Smooth muscle cell of the brain vasculature (primary cell): ENCODE measurements around the gene RTN4RL1.

Experiments
- DNase-seq: peaks from one replicate; pipeline ENCODE4 v3.0.0-alpha.2; 2012; ENCODE audit warnings: low read depth, low spot score

Gene RTN4RL1

DNA sequence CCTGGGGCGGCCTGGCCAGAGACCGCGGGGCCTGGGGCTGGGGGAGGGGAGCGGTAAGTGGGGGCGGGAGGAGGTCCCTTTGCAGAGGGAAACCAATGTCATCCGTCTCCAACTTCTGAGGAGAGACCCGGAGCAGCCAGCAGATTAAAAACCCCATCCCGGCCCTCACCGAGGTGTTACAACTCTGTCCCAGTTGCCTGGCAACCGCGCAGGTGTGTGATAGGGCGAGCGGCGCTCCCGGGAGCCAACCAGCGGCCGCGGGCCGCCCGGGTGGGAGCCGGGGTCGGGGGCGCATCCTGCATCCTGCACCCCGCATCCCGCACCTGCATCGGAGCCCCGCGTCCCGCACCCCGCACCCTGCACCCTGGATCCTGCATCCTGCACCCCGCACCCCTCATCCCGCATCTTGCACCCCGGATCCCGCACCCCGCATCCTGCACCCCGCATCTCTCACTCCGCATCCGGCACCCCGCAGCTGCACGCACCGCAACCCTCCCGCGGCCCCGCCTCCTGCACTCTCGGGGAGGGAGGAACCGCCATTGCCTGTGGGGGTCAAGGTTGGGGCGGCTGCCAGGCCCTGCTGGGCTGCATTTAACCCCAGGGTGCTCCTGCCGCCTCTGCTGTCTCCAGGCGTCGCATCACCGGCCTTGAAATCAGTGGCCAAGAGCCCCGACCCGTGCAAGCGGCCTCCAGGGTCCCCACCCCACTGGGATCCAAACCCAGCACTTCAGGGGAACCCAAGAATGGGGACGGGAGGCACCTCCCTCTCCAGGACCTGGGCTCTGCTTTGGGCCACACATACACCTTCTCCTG lies 47.3 kb downstream of the RTN4RL1 start:
- DNase-seq = no peak

DNA sequence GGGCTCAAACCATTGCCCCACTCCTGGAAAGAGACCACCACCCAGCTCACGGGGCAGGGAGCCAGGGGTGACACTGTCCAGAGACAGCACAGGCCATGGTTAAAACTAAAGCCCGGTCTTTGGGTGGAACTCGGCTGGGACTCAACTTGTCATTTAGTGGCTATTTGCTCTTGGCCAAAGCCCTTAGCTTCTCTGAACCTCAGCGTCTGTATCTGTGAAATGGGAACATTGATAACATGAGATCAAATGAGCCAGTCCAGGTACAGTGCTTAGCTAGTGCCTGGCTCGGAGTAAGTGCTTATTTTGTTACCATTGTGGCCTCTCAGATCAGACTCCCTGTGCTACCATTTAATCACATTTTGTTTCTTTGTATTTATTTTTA lies 48.5 kb downstream of the RTN4RL1 start:
- no peak for DNase-seq

DNA sequence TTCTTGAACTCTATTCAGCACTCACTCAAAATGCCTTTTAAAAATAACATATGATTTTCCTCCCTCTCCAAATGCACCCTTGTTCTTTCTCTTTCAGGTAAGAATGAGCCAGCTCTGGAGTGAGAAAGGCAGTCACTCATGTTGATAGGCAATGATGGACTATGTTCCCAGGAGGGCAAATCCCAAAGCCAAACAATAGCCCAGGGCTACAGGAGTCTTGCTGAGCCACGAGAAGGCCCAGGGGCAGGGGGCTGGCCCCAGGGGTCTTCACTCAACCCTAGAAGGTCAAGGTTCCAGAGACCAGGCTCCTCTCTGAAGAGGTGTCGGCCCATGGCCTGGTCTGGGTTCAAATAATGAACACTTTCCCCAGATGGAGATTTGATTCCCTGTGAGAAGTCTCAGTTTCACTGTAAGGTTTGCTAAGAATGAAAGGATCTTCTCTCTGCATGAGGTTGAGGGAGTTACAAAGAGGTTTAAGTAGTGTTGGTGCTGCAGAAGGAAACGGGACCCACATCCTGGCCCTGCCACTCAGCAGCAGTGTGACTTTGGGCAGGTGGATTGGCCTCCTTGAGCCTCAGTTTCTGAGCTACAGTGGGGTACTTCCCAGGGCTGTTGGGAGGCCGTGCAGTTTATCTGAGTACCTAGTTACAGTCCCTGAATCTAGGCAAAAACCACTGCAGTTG lies 49.0 kb downstream of the RTN4RL1 start:
- no peak for DNase-seq

DNA sequence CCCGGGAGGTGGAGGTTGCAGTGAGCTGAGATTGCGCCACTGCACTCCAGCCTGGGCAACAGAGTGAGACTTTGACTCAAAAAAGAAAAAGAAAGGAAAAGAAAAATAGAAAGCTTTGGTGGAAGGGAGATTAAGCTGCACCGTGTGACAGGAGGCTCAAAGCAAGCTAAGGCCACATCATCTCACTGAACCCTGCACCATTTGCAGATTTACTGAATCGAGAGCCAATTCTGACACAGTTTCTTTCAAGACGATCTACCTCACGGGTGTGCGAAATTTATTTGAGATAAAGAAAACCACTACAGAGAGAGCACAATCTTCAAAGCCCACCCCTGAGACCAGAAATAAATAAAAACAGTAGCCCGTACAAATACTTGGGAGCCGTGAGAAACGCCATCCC lies 49.6 kb downstream of the RTN4RL1 start:
- no peak for DNase-seq

DNA sequence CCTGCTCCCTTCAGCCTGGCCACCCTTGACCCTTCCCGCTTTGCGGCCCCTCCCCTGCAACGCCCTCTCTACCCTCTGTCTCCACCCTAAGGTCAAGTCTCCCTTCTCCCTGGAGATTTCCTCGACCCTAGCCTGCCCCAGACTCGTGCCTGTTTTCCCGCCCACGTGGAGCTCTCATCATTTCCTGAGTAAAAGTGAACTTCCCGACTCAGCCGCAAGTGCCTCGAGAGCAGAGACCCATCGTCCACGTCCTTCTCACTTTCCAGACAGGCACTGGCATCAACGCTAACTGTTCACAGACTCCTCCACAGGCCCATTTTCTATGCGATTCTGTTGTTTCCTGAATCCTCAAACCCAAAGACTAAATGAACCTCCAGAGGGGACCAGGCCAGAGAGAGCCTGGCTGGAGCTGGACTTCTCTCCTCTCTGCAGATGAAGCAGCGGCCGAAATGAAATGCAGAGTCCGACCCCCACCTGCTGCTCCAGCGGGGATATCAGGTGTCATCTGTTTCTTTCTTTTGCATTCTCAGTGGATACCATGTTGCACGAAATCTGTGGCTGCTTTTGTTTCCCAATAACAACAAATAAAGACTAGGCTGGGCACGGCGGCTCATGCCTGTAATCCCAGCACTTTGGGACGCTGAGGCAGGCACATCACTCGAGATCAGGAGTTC lies 52.5 kb downstream of the RTN4RL1 start:
- no peak for DNase-seq

DNA sequence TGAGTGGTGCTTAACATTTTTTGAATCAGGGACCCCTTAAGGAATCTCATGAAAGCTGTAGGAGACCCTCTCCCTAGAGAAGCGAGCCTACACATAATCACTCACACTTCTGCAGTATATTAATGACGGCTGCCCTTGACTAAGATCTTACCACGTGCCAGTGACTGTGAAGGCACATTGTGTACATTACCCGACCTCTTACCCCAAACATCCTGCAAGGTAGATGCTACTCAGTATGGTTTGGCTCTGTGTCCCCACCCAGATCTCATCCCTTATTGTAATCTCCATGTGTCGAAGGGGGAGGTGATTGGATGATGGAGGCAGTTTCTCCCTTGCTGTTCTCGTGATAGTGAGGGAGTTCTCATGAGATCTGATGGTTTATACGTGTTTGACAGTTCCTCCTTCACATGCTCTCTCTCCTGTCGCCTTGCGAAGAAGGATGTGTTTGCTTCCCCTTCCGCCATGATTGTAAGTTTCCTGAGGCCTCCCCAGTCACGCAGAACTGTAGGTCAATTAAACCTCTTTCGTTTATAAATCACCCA lies 54.2 kb downstream of the RTN4RL1 start:
- no peak for DNase-seq

DNA sequence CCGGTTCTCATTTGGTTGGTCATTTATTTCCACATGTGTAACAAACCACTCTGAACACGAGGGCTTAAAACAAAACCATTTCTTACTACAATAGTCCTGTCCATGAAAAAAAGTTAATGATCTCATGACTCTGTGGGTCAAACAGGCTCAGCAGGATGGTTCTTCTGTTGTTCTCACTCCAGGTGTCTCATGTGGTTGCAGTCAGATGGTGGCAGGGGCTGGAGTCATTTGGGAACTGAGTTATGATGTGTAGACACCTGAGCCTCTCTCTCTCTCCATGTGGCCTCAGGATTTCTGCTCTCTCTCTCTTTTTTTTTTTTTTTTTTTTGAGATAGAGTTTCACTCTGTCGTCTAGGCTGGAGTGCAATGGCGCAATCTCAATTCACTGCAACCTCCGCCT lies 55.4 kb downstream of the RTN4RL1 start:
- no peak for DNase-seq

DNA sequence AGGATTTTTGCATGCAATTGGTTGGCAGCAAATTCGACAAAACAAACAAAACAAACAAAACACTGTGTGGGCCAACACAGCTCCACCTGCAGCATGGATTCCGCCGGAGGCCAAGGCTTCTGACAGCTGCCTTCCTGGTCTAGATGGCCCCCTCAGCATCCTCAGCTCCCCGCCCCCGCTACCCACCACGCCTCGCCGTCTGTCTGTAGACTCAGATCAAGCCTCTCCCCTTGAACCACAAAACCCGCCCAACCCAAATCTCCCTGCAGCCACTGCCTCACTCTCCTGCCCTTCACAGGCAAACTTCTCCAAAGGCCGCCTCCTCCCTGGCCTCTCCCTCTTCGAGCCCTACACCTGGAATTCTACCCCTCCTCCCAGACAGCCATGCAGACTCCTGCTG lies 57.9 kb downstream of the RTN4RL1 start:
- DNase-seq = no peak

DNA sequence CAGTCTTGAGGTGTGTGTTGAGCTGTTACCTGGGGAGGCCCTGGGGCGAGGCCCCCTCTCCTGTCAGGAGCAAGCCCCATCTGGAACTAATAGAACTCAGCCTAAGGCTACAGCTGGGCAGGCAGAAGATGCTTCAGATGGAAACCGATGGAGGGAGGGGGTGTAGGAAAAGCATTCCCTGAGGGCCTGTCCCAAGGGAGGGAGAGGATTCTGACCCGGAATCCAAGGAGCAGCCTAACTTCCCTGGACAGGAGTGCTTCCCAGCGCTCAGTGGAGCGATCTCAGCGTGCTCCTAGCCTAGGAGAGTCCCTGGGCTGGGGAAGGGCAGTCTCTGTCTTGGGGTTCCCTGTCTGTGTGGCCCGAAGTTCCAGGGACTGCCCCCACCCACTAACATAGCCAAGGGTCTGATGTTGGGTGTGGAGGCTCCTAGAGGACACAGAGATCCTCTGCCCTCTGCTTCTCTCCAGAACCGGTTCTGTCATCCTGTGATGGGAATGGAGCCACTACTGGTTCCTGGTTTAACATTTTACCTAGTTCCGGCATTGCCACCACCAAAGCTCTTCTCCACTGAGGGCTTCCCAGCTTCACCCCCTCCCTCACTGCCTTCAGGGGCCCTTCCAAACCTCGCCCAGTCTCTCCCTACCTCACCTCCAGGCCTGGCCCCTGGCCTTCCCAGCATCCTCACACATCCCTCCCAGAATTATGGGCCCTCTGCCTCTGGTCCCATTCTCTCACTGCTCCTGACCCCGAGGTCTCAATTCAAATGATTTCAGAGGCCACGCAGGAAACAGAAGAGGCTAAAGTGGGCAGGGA lies 58.7 kb downstream of the RTN4RL1 start:
- no peak for DNase-seq

DNA sequence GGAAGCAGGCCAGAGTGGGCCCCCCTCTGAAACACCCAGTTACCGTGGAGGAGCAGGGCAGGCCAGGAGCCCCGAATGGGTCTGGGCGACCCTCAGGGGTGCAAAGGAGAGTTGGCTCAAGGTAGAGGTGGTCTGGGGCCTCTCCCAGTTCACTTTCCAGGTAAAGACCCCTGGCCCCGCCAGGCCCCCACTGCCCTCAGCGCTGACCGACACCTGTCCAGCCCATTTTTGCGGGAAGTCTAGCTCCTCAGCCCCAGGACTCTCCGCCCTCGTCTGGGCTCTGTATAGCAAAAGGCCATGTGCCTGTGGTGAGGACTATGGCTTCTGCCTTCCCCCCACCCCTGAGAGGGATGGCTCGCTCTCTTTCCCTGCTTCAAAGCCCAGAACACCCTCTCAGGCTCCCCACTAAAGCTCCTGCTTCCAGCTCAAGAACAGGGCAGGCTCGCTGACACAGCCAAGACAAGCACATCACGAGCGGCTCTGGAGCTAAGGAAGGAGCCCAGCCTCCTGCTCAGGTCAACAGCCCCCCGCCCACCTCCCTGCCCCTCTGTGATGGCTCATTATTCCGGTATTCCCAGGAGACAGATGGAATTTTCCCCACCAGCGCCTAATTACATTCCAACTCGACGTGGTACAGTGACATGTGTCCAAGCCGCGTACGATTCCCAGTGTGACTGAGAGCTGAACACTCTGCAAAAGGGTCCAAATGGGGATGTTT lies 59.4 kb downstream of the RTN4RL1 start:
- no peak for DNase-seq

DNA sequence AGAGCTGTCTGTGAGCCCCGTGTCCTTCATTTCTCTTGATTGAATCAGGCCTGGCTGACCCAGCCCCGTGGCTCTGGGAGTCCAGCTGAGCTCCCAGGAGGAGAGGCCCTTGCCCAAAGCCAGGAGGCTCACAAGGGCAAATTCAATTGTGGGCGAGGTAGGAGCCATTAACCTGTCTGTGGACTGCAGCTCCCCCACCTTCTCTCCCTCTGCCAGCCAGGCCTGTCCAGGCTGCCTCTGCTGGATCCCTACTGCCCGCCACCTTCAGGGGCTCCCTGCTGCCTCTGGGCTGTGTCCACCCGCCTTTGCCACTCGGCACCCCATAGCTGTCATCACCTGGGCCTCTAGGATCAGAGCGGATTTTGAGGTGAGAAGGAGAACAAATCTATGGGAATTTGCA lies 61.9 kb downstream of the RTN4RL1 start:
- no peak for DNase-seq

DNA sequence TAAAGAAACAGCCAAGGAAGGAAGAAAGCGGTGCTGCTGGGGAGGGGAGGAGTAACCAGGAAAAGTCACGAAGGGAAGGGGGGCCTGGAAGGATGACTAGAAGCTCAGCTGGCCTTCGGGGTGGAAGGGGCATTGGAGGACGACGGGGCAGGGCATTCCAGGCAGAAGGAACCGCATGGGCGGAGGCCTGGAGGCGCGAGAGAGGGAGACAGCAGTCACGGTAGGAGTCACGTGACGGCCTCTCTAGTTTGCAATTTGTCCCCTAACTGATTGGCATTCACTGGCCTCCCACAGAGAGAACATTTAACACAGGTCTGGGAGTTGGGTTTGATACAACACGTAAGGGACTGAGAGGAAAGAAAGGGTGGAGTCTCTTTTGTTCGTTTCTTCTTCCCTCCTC lies 63.9 kb downstream of the RTN4RL1 start:
- DNase-seq = no peak

DNA sequence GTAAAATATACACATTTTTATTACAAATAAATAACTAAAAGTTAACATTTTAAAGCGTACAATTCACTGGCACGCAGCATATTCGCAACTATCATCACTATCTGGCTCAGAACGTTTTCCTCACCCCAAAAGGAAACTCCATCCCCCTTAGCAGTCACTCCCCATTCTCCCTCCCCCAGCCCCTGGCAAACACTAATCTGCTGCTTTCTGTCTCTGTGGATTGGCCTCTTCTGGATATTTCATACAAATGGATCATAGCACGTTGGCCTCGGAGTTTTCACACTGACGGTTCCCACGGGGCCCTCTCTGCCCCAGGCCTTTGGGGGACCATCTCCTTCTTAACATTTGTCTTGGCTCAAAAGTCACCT lies 64.6 kb downstream of the RTN4RL1 start:
- DNase-seq = no peak

DNA sequence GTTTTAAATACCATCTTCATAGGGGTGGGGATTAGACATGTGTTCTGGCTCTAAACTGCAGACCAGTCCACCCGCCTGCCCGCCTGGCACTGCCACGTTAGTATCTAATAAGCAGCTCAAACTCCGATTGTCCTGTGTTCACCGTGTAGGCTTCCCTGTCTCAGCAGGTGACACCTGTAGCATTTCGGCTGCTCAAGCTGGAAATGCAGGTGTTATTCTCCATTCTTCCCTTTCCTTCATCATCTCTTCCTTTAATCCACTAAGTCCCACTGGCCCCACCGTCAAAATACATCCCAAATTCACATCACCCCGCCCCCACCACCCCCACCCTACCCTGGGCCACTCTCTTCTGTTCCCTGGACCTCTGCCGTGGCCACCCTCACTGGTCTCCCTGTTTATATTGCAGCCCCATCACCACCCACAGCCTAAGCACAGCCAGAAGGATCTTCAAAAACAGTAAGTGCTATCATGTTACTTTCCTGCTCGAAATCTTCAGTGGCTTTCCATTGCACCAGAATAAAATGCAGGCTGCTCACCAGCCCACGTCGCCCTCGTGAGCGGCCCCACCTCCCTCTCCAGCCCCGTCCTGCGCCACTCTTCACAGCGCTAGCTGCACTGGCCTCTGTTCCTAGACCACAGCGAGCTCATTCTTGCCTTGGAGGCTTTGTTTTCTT lies 65.1 kb downstream of the RTN4RL1 start:
- no peak for DNase-seq

DNA sequence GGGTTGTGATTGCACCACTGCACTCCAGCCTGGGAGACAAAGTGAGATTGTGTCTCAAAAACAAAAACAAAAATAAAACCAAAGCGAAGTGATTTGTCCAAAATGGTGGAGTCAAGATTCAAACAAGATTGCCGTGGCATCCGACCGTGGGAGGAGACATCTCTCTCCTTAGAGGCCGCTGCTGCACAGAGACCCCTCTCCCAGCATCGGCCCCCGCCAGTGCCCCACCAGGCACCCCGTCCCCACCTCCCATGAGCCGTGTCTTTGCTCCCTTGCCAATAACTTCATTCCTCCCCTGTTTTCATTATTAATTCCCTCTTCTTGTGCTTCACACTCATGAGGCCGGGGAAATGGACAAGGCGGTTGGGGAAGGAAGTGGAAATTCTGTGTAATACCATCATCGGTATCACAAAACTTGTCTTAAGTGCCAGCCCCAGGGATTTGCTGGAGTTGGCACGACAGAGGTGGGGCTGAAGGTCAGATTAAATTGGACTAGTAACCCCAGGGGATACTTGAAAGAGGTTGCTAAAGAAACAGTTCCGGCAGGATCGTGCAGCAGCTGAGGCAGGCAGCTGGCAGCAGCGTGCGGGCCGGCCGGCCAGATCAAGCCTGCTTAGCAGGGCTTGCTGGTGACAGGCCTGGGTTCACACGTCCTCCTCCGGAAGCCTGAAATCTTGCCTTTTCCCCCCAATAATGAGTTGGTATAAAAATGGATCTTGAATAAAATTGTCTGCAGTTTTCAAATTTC lies 66.8 kb downstream of the RTN4RL1 start:
- no peak for DNase-seq

DNA sequence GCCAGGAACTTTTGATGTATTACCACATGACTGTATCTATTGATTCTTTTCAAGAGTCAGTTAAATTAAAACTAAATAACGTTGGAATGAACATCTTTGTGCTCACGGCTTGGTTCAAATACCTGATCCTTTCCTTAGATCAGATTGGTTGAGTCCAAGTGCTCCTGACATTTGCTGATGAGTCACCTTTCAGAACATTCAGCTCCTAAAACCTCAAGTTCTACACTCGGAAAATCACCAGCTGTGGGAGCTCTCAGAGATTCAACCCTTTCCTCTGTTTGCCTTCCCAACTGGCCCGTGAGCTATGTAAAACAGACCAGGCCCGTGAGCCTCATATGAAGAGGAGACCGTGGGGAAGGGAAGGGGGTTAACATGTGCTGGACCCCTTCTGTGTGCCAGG lies 68.1 kb downstream of the RTN4RL1 start:
- DNase-seq = no peak

DNA sequence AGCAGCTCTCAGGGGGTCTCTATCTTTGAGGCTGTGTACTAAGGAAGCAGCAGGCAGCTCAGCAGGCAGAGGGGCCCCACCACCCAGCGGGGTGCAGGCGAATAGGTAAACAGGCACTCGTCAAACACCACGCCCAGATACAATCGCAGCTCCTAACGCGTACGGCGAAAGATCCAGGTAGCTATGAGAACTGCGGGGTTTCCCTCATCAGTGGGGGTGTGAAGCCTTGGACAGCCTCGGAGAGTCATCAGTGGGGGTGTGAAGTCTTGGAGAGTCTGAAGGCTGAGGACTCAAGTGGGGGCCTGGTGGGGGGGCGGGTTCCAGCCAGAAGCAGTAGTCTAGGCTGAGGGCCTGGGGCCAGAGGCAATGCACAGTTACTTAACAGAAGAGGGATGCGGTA lies 69.0 kb downstream of the RTN4RL1 start:
- no peak for DNase-seq

DNA sequence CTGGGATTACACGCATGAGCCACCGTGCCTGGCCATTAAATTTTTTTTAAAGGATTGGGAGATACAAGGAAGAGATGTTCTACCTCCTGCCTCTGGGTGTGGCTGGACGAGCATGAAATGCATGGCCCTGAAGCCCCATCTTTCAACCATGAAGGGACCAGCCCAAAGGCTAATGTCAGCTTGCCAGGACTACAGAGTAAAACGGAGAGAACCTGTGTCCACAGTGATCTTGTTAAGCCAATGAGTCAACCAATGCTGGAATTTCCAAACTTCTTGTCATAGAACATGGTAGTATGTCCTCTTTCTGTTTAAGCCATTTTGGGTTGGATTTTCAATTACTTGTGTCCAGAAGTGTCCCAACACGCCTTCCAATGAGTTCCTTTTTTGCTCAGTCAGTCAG lies 71.3 kb downstream of the RTN4RL1 start:
- no peak for DNase-seq

DNA sequence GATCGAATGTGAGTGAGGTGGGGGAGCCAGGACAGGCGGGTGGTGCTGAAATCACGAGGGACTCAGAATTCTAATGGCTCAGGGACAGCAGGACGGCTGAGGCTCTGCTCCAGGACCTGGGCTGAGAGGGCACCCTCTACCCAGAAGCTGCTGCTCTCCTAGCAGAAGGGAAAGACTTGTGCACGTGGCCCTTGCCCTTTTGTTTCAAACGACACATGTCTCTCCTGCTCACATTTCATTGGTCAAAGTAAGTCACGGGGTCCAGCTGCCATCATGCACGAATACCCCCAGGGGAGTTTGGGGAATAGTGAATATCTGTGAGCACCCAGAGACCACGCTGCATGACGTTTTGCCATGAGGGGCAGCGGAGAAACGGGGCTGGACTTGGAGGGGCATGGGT lies 73.2 kb downstream of the RTN4RL1 start:
- no peak for DNase-seq

DNA sequence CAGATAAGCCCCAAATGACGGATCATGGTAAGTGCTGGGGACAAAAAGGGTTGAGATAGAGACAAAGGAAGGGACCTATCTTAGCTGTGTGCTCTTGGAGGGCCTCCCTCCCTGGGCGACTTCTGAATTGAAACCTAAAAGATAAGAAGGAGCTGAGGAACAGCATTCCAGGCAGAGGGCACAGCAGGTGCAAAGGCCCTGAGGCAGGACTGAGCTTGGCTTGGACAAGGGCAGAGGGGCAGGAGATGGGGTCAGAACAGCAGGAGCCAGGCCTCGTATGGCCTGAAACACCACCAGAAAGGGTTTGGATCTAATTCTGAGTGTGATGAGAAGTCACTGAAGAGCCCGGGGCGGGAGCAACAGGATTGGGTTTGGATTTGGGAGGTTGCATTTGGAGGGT lies 75.4 kb downstream of the RTN4RL1 start:
- no peak for DNase-seq
